Stimulated activated memory B cell treated with anti-CD40 and anti-IgM and Interleukin-4, amounts not matched to agents 10 μg/mL and 1 μg/mL and 100 μg/mL, for 72 hours (primary cell): ENCODE results near the gene SLC8A1.
A peak's percentile ranks its signal among the peaks of the same experiment; 100 is the strongest.

Experiments used
- ATAC-seq: fragments of 150-1000 bp; cut with Tn5 transposase; 2 replicates; pipeline ENCODE4 v1.10.0; 2021
- H3K27ac Mint-ChIP-seq: one replicate; pipeline ENCODE4 v1.8.0; 2022; ENCODE audit warnings: mild to moderate bottlenecking, mixed read lengths
- H3K27me3 Mint-ChIP-seq: one replicate; pipeline ENCODE4 v1.8.0; 2022; ENCODE audit warnings: mixed read lengths
- H3K36me3 Mint-ChIP-seq: one replicate; pipeline ENCODE4 v1.8.0; 2022; ENCODE audit warnings: mixed read lengths
- H3K4me1 Mint-ChIP-seq: one replicate; pipeline ENCODE4 v1.8.0; 2022; ENCODE audit warnings: mixed read lengths
- H3K4me3 Mint-ChIP-seq: one replicate; pipeline ENCODE4 v1.8.0; 2022; ENCODE audit warnings: mild to moderate bottlenecking, moderate library complexity, mixed read lengths
- H3K9me3 Mint-ChIP-seq: one replicate; pipeline ENCODE4 v1.8.0; 2022; ENCODE audit warnings: mixed read lengths

Gene SLC8A1

GRCh38 chr2:40316620-40317019, 135.3 kb downstream of the SLC8A1 start:
- no peak for ATAC-seq
- Mint-ChIP-seq H3K9me3 (no peaks in the 10 kb centered on the region), H3K27ac (no peak overlapping the region), H3K36me3 (no peaks in the 10 kb centered on the region), H3K4me3 (no peak overlapping the region), H3K27me3 (no peaks in the 10 kb centered on the region), H3K4me1 (no peaks in the 10 kb centered on the region)

- ATAC-seq: no peak
- H3K4me1 Mint-ChIP-seq: no peaks in the 10 kb centered on the region
- H3K4me3 Mint-ChIP-seq: no peak overlapping the region
- H3K9me3 Mint-ChIP-seq: no peaks in the 10 kb centered on the region
- H3K27me3 Mint-ChIP-seq: no peaks in the 10 kb centered on the region
- no peaks in the 10 kb centered on the region for H3K36me3 Mint-ChIP-seq
- no peak overlapping the region for H3K27ac Mint-ChIP-seq
Observed at GRCh38 chr2:40315683-40316082, 136.2 kb downstream of the SLC8A1 start.

GRCh38 chr2:40311026-40311425, 140.9 kb downstream of the SLC8A1 start:
- no peak overlapping the region for H3K27ac Mint-ChIP-seq
- H3K27me3 Mint-ChIP-seq: no peaks in the 10 kb centered on the region
- no peaks in the 10 kb centered on the region for H3K36me3 Mint-ChIP-seq

GRCh38 chr2:40310303-40310702, 141.6 kb downstream of the SLC8A1 start:
- Mint-ChIP-seq H3K27me3 (no peaks in the 10 kb centered on the region), H3K27ac (no peak overlapping the region), H3K36me3 (no peaks in the 10 kb centered on the region), H3K9me3 (no peaks in the 10 kb centered on the region), H3K4me1 (no peaks in the 10 kb centered on the region), H3K4me3 (no peak overlapping the region)
- ATAC-seq: peak; percentile 24

More at GRCh38 chr2:40311026-40311425, 140.9 kb downstream of the SLC8A1 start:
- Mint-ChIP-seq H3K4me3 (no peak overlapping the region), H3K9me3 (no peaks in the 10 kb centered on the region), H3K4me1 (no peaks in the 10 kb centered on the region)
- no peak for ATAC-seq

- Mint-ChIP-seq H3K9me3 (no peaks in the 10 kb centered on the region), H3K27me3 (no peaks in the 10 kb centered on the region), H3K36me3 (no peaks in the 10 kb centered on the region), H3K4me3 (no peak overlapping the region), H3K27ac (no peak overlapping the region), H3K4me1 (no peaks in the 10 kb centered on the region)
- ATAC-seq: no peak
Observed at GRCh38 chr2:40304340-40304739, 147.6 kb downstream of the SLC8A1 start.

- Mint-ChIP-seq H3K27me3 (no peaks in the 10 kb centered on the region), H3K4me3 (no peak overlapping the region), H3K27ac (no peak overlapping the region), H3K4me1 (no peaks in the 10 kb centered on the region), H3K9me3 (no peaks in the 10 kb centered on the region), H3K36me3 (no peaks in the 10 kb centered on the region)
- no peak for ATAC-seq
Observed at GRCh38 chr2:40303746-40304145, 148.1 kb downstream of the SLC8A1 start.

GRCh38 chr2:40302751-40303325, 149.1 kb downstream of the SLC8A1 start:
- Mint-ChIP-seq H3K36me3 (no peaks in the 10 kb centered on the region), H3K9me3 (no peaks in the 10 kb centered on the region), H3K27ac (no peak overlapping the region), H3K4me3 (no peak overlapping the region), H3K4me1 (no peaks in the 10 kb centered on the region), H3K27me3 (no peaks in the 10 kb centered on the region)
- no peak for ATAC-seq

GRCh38 chr2:40300391-40300790, 151.5 kb downstream of the SLC8A1 start:
- Mint-ChIP-seq H3K27me3 (no peaks in the 10 kb centered on the region), H3K36me3 (no peaks in the 10 kb centered on the region), H3K27ac (no peak overlapping the region), H3K9me3 (no peaks in the 10 kb centered on the region), H3K4me1 (no peaks in the 10 kb centered on the region), H3K4me3 (no peak overlapping the region)
- no peak for ATAC-seq

GRCh38 chr2:40299781-40300180, 152.1 kb downstream of the SLC8A1 start:
- no peak overlapping the region for H3K4me3 Mint-ChIP-seq
- H3K36me3 Mint-ChIP-seq: no peaks in the 10 kb centered on the region
- no peak overlapping the region for H3K27ac Mint-ChIP-seq
- H3K4me1 Mint-ChIP-seq: no peaks in the 10 kb centered on the region
- no peaks in the 10 kb centered on the region for H3K27me3 Mint-ChIP-seq
- H3K9me3 Mint-ChIP-seq: no peaks in the 10 kb centered on the region
- ATAC-seq: no peak

- ATAC-seq: no peak
- H3K36me3 Mint-ChIP-seq: no peaks in the 10 kb centered on the region
- no peak overlapping the region for H3K4me3 Mint-ChIP-seq
- H3K4me1 Mint-ChIP-seq: no peaks in the 10 kb centered on the region
- H3K9me3 Mint-ChIP-seq: no peaks in the 10 kb centered on the region
- H3K27me3 Mint-ChIP-seq: no peaks in the 10 kb centered on the region
- H3K27ac Mint-ChIP-seq: no peak overlapping the region
Observed at GRCh38 chr2:40299173-40299572, 152.7 kb downstream of the SLC8A1 start.

- no peak for ATAC-seq
- Mint-ChIP-seq H3K36me3 (no peaks in the 10 kb centered on the region), H3K4me1 (no peaks in the 10 kb centered on the region), H3K27me3 (no peaks in the 10 kb centered on the region), H3K4me3 (no peak overlapping the region), H3K9me3 (no peaks in the 10 kb centered on the region), H3K27ac (no peak overlapping the region)
Observed at GRCh38 chr2:40298026-40298425, 153.9 kb downstream of the SLC8A1 start.

GRCh38 chr2:40292291-40292690, 159.6 kb downstream of the SLC8A1 start:
- no peaks in the 10 kb centered on the region for H3K27me3 Mint-ChIP-seq
- ATAC-seq: no peak
- H3K27ac Mint-ChIP-seq: no peak overlapping the region
- H3K36me3 Mint-ChIP-seq: no peaks in the 10 kb centered on the region
- H3K4me1 Mint-ChIP-seq: no peaks in the 10 kb centered on the region
- H3K9me3 Mint-ChIP-seq: no peaks in the 10 kb centered on the region
- H3K4me3 Mint-ChIP-seq: no peak overlapping the region

GRCh38 chr2:40289771-40290404, 162.0 kb downstream of the SLC8A1 start:
- Mint-ChIP-seq H3K4me3 (peak overlapping the region; percentile 39), H3K4me1 (no peaks in the 10 kb centered on the region), H3K27me3 (no peaks in the 10 kb centered on the region), H3K36me3 (no peaks in the 10 kb centered on the region), H3K9me3 (no peaks in the 10 kb centered on the region), H3K27ac (peak overlapping the region; percentile 40)
- ATAC-seq: no peak

GRCh38 chr2:40287773-40288172, 164.1 kb downstream of the SLC8A1 start:
- Mint-ChIP-seq H3K4me1 (peaks cover 8% of the 10 kb centered on the region), H3K36me3 (no peaks in the 10 kb centered on the region), H3K4me3 (no peak overlapping the region), H3K27me3 (no peaks in the 10 kb centered on the region), H3K9me3 (no peaks in the 10 kb centered on the region), H3K27ac (no peak overlapping the region)
- no peak for ATAC-seq

GRCh38 chr2:40287195-40287594, 164.7 kb downstream of the SLC8A1 start:
- H3K4me1 Mint-ChIP-seq: peaks cover 14% of the 10 kb centered on the region
- no peak overlapping the region for H3K27ac Mint-ChIP-seq
- ATAC-seq: no peak
- no peak overlapping the region for H3K4me3 Mint-ChIP-seq
- no peaks in the 10 kb centered on the region for H3K9me3 Mint-ChIP-seq
- no peaks in the 10 kb centered on the region for H3K27me3 Mint-ChIP-seq
- no peaks in the 10 kb centered on the region for H3K36me3 Mint-ChIP-seq

- Mint-ChIP-seq H3K4me1 (peaks cover 17% of the 10 kb centered on the region), H3K4me3 (no peak overlapping the region), H3K27me3 (no peaks in the 10 kb centered on the region), H3K36me3 (no peaks in the 10 kb centered on the region), H3K9me3 (no peaks in the 10 kb centered on the region), H3K27ac (no peak overlapping the region)
- no peak for ATAC-seq
Observed at GRCh38 chr2:40286721-40287120, 165.2 kb downstream of the SLC8A1 start.
